ENCODE data around the gene ARRDC2. TPM values are rescaled to one million over a fixed set of nuclear protein-coding genes. Genes with fewer than 3 reads are reported as not detected.

Gene ARRDC2
- total RNA-seq, 4 donors from 2014 or later, result 26.8 to 94.9 (median 29.4) TPM

GRCh38 chr19:17967257-17968051 lies 40.5 kb upstream of the ARRDC2 start:
- no peaks in the 10 kb centered on the region for H3K9me3 ChIP-seq
- peaks cover 0 to 13% of the 10 kb centered on the region in 2 donors for H3K27me3 ChIP-seq
- no peaks in the 10 kb centered on the region for H3K36me3 ChIP-seq
- no peak overlapping the region for H3K27ac ChIP-seq
- TF ChIP-seq CTCF (IDR thresholded peaks at IDR 0.05) (no peak), POLR2A (IDR thresholded peaks at IDR 0.05) (no peak)
- DNase-seq, result no peak
- no peak overlapping the region for H3K4me3 ChIP-seq
- H3K4me1 ChIP-seq, result no peaks in the 10 kb centered on the region

GRCh38 chr19:17968362-17968761 lies 39.6 kb upstream of the ARRDC2 start:
- no peak for DNase-seq
- Histone ChIP-seq H3K4me3 (no peak overlapping the region), H3K4me1 (no peaks in the 10 kb centered on the region), H3K9me3 (no peaks in the 10 kb centered on the region), H3K27ac (no peak overlapping the region), H3K36me3 (no peaks in the 10 kb centered on the region), H3K27me3 (peaks cover 0 to 13% of the 10 kb centered on the region in 2 donors)
- TF ChIP-seq POLR2A (IDR thresholded peaks at IDR 0.05), result no peak
- TF ChIP-seq CTCF (IDR thresholded peaks at IDR 0.05), result no peak

GRCh38 chr19:17969096-17969792 lies 38.7 kb upstream of the ARRDC2 start:
- Histone ChIP-seq H3K9me3 (no peaks in the 10 kb centered on the region), H3K4me3 (no peak overlapping the region), H3K27me3 (peaks cover 0 to 13% of the 10 kb centered on the region in 2 donors), H3K27ac (no peak overlapping the region), H3K36me3 (no peaks in the 10 kb centered on the region), H3K4me1 (no peaks in the 10 kb centered on the region)
- no peak for TF ChIP-seq POLR2A (IDR thresholded peaks at IDR 0.05)
- no peak for DNase-seq

GRCh38 chr19:17972230-17972629 lies 35.7 kb upstream of the ARRDC2 start:
- peaks cover 0 to 6% of the 10 kb centered on the region in 2 donors for H3K27me3 ChIP-seq
- no peak overlapping the region for H3K27ac ChIP-seq
- no peaks in the 10 kb centered on the region for H3K4me1 ChIP-seq
- no peaks in the 10 kb centered on the region for H3K9me3 ChIP-seq
- TF ChIP-seq CTCF (IDR thresholded peaks at IDR 0.05) (no peak), POLR2A (IDR thresholded peaks at IDR 0.05) (no peak)
- H3K36me3 ChIP-seq, result no peaks in the 10 kb centered on the region
- H3K4me3 ChIP-seq, result no peak overlapping the region
- no peak for DNase-seq

- no peak for TF ChIP-seq POLR2A (IDR thresholded peaks at IDR 0.05)
- no peak for TF ChIP-seq CTCF (IDR thresholded peaks at IDR 0.05)
- no peak overlapping the region for H3K4me3 ChIP-seq
- H3K27ac ChIP-seq, result no peak overlapping the region
- DNase-seq, result no peak
- H3K9me3 ChIP-seq, result no peaks in the 10 kb centered on the region
- no peaks in the 10 kb centered on the region for H3K4me1 ChIP-seq
- H3K36me3 ChIP-seq, result no peaks in the 10 kb centered on the region
- H3K27me3 ChIP-seq, result no peaks in the 10 kb centered on the region
Observed at GRCh38 chr19:17973759-17974158, 34.2 kb upstream of the ARRDC2 start.

- H3K4me1 ChIP-seq, result no peaks in the 10 kb centered on the region
- DNase-seq, result no peak
- no peak overlapping the region for H3K4me3 ChIP-seq
- no peaks in the 10 kb centered on the region for H3K27me3 ChIP-seq
- no peaks in the 10 kb centered on the region for H3K36me3 ChIP-seq
- no peaks in the 10 kb centered on the region for H3K9me3 ChIP-seq
- H3K27ac ChIP-seq, result no peak overlapping the region
- TF ChIP-seq CTCF (IDR thresholded peaks at IDR 0.05) (no peak), POLR2A (IDR thresholded peaks at IDR 0.05) (no peak)
Observed at GRCh38 chr19:17974551-17974950, 33.4 kb upstream of the ARRDC2 start.
